Measurements from ENCODE around the gene PTCH2. TPM values are rescaled to one million over a fixed set of nuclear protein-coding genes. Genes with fewer than 3 reads are reported as not detected.

PTCH2 gene
- total RNA-seq, 1 donor from 2014 or later = 3.0 TPM

- no peak for TF ChIP-seq CTCF (IDR thresholded peaks at IDR 0.05; ENCODE audit: unreplicated experiment)
- DNase-seq (ENCODE audit: low spot score, unreplicated experiment) = no peak
- H3K27me3 Mint-ChIP-seq = peaks cover 8% of the 10 kb centered on the region
- H3K27ac Mint-ChIP-seq = peak overlapping the region; percentile 73
- H3K4me1 Mint-ChIP-seq (ENCODE audit: low read depth) = peaks cover 33% of the 10 kb centered on the region
- no peak overlapping the region for H3K4me3 Mint-ChIP-seq (ENCODE audit: low read depth)
- H3K36me3 Mint-ChIP-seq (ENCODE audit: insufficient read depth) = peaks cover 7% of the 10 kb centered on the region
- H3K9me3 Mint-ChIP-seq (ENCODE audit: low read depth) = no peaks in the 10 kb centered on the region
Measured at GRCh38 chr1:44803312-44804095, 39.5 kb downstream of the PTCH2 start.

GRCh38 chr1:44803062-44803311, 40.1 kb downstream of the PTCH2 start:
- Mint-ChIP-seq H3K4me3 (ENCODE audit: low read depth) (no peak overlapping the region), H3K9me3 (ENCODE audit: low read depth) (no peaks in the 10 kb centered on the region), H3K27me3 (peaks cover 8% of the 10 kb centered on the region), H3K36me3 (ENCODE audit: insufficient read depth) (peaks cover 7% of the 10 kb centered on the region), H3K4me1 (ENCODE audit: low read depth) (peaks cover 29% of the 10 kb centered on the region), H3K27ac (peak overlapping the region; percentile 73)
- no peak for DNase-seq (ENCODE audit: low spot score, unreplicated experiment)
- no peak for TF ChIP-seq CTCF (IDR thresholded peaks at IDR 0.05; ENCODE audit: unreplicated experiment)

- no peak for DNase-seq (ENCODE audit: low spot score, unreplicated experiment)
- Mint-ChIP-seq H3K9me3 (ENCODE audit: low read depth) (no peaks in the 10 kb centered on the region), H3K27me3 (peaks cover 8% of the 10 kb centered on the region), H3K4me1 (ENCODE audit: low read depth) (peaks cover 24% of the 10 kb centered on the region), H3K36me3 (ENCODE audit: insufficient read depth) (peaks cover 7% of the 10 kb centered on the region), H3K27ac (peak overlapping the region; percentile 73), H3K4me3 (ENCODE audit: low read depth) (peak overlapping the region; percentile 60)
- TF ChIP-seq CTCF (IDR thresholded peaks at IDR 0.05; ENCODE audit: unreplicated experiment) = no peak
Measured at GRCh38 chr1:44802306-44803061, 40.6 kb downstream of the PTCH2 start.

GRCh38 chr1:44801491-44802305, 41.4 kb downstream of the PTCH2 start:
- DNase-seq (ENCODE audit: low spot score, unreplicated experiment) = no peak
- no peaks in the 10 kb centered on the region for H3K9me3 Mint-ChIP-seq (ENCODE audit: low read depth)
- H3K27me3 Mint-ChIP-seq = peaks cover 8% of the 10 kb centered on the region
- peak overlapping the region; percentile 72 for H3K4me3 Mint-ChIP-seq (ENCODE audit: low read depth)
- peaks cover 16% of the 10 kb centered on the region for H3K4me1 Mint-ChIP-seq (ENCODE audit: low read depth)
- H3K36me3 Mint-ChIP-seq (ENCODE audit: insufficient read depth) = peaks cover 7% of the 10 kb centered on the region
- H3K27ac Mint-ChIP-seq = no peak overlapping the region
- TF ChIP-seq CTCF (IDR thresholded peaks at IDR 0.05; ENCODE audit: unreplicated experiment) = no peak
